Gastroesophageal sphincter (tissue), 4 donors: Measurements from ENCODE around the gene SPATA20. TPM values are rescaled to one million over a fixed set of nuclear protein-coding genes. Genes with fewer than 3 reads are reported as not detected.

ENCODE experiments used
- ATAC-seq: fragments of 150-250 bp; one replicate; pipeline ENCODE4 v1.9.1; 2016; ENCODE audit warnings: mild to moderate bottlenecking, moderate library complexity
- H3K27ac ChIP-seq, 4 donors: fragments of 200-600 bp; sonication (generic) in 3 of 4; 1 replicate in 3 of 4; 2 replicates in 1 of 4; pipeline ENCODE4 v1.5.1; 2016 to 2019
- H3K27me3 ChIP-seq: fragments of 200-600 bp; sonication (generic); one replicate; pipeline ENCODE4 v1.5.1; 2019
- H3K36me3 ChIP-seq, 2 donors: fragments of 200-600 bp; sonication (generic); one replicate each; pipeline ENCODE4 v1.5.1; 2019; ENCODE audit warnings: control low read depth in 1 of 2
- H3K4me1 ChIP-seq, 3 donors: fragments of 200-600 bp; sonication (generic); 1 replicate in 2 of 3; 2 replicates in 1 of 3; pipeline ENCODE4 v1.5.1; 2016 to 2019; ENCODE audit warnings: control low read depth in 2 of 3
- H3K4me3 ChIP-seq, 2 donors: fragments of 200-600 bp; sonication (generic); one replicate each; pipeline ENCODE4 v1.5.1; 2019; ENCODE audit warnings: mild to moderate bottlenecking in 1 of 2, moderate library complexity in 1 of 2
- H3K9me3 ChIP-seq, 3 donors: fragments of 200-600 bp; sonication (generic); one replicate each; pipeline ENCODE4 v1.5.1; 2017 to 2019; ENCODE audit warnings: control low read depth in 2 of 3
- CTCF ChIP-seq, 4 experiments: fragments of 200-600 bp in 2 of 4; fragments of 450-650 bp in 2 of 4; sonication (generic) in 1 of 4; IDR thresholded peaks; one replicate each; pipeline ENCODE4 v1.5.1; 2017 to 2019; ENCODE audit warnings: antibody characterized with exemption in 4 of 4, mild to moderate bottlenecking in 2 of 4, moderate library complexity in 2 of 4
- EP300 ChIP-seq: sonication (generic); formaldehyde crosslinking; IDR thresholded peaks from one replicate; pipeline ENCODE4 v1.6.1; 2017; ENCODE audit warnings: antibody characterized with exemption, mild to moderate bottlenecking
- POLR2A ChIP-seq, 2 donors: fragments of 450-650 bp; IDR thresholded peaks; one replicate each; pipeline ENCODE4 v1.6.1; 2017; ENCODE audit warnings: antibody characterized with exemption in 2 of 2, mild to moderate bottlenecking in 2 of 2, moderate library complexity in 1 of 2
- POLR2AphosphoS5 ChIP-seq: sonication (generic); formaldehyde crosslinking; IDR thresholded peaks from one replicate; pipeline ENCODE4 v1.6.1; 2017; ENCODE audit warnings: antibody characterized with exemption
- WGBS, 2 donors: methylation state at CpG; one replicate each; pipeline ENCODE4 v1.1.5; 2018; ENCODE audit warnings: low coverage in 1 of 2; 5-methylcytosine and 5-hydroxymethylcytosine counted together
- total RNA-seq, 4 donors: library from RNA; depleted of rRNA; stranded (reverse); fragments of >200 nt; gene quantifications; one replicate each; pipeline ENCODE4 v1.1.0, GENCODE V29; 2016

The SPATA20 gene
- total RNA-seq, 4 donors from 2014 or later: 45.0 to 75.3 (median 59.8) TPM

- Histone ChIP-seq H3K9me3 (no peaks in the 10 kb centered on the region), H3K36me3 (no peaks in the 10 kb centered on the region), H3K27ac (no peak overlapping the region), H3K4me3 (no peak overlapping the region), H3K27me3 (peaks cover 10% of the 10 kb centered on the region), H3K4me1 (peaks cover 0 to 33% (median 12%) of the 10 kb centered on the region in 3 donors)
- no peak for TF ChIP-seq POLR2A (IDR thresholded peaks at IDR 0.05)
- no peak for TF ChIP-seq CTCF (IDR thresholded peaks at IDR 0.05)
- no peak for TF ChIP-seq POLR2AphosphoS5
- no peak for TF ChIP-seq EP300
- WGBS, 2 donors: 64 to 100% methylated on average over 1 to 7 of the region's 20 CpGs
- ATAC-seq: no peak
These were observed 8.2 kb upstream of the SPATA20 start for GRCh38 chr17:50538549-50539410.

DNA sequence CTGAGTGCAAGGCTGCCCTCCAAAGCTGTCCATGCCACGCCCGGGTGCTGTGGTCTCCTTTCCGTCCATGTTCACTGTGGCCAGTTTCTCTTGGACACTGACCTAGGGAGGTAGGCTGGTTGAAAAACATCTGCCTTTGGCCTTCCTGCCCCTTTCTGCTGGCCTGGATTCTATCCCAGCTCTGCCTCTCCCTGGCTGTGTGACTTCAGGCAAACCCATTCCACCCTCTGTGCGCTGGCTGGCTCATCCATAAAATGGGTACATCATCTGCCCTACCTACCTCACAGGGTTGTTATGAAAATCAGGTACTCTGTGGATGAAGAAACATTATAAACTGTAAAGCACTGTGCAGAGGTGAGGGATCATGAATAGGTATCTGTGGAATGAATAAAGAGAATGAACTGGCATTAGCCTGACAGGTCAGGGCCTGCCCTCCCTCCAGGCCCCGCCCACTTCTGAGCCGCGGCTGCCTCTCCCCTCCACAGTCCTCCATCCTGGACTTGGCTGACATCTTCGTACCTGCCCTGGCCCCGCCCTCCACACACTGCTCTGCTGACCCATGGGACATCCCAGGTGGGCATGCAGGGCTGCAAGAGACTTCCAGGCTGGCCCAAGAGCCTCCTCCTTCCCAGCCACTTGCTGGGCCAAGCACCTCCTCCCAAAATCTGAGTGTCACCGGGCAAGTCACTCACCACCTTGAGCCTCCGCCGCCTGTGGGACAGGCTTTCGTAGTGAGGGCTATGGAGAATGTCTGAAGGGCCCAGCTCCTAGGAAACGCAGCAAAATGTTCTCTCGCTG lies 7.0 kb upstream of the SPATA20 start:
- Histone ChIP-seq H3K4me1 (peaks cover 0 to 25% (median 7%) of the 10 kb centered on the region in 3 donors), H3K27me3 (no peaks in the 10 kb centered on the region), H3K4me3 (no peak overlapping the region), H3K36me3 (no peaks in the 10 kb centered on the region), H3K27ac (no peak overlapping the region), H3K9me3 (no peaks in the 10 kb centered on the region)
- WGBS, 2 donors: 74% methylated on average over 6 of the region's 15 CpGs; no CpG with 5 or more reads in 1 of the 2 donors
- TF ChIP-seq POLR2A (IDR thresholded peaks at IDR 0.05): no peak
- TF ChIP-seq POLR2AphosphoS5: no peak
- no peak for TF ChIP-seq CTCF (IDR thresholded peaks at IDR 0.05)
- TF ChIP-seq EP300: no peak
- ATAC-seq: no peak

DNA sequence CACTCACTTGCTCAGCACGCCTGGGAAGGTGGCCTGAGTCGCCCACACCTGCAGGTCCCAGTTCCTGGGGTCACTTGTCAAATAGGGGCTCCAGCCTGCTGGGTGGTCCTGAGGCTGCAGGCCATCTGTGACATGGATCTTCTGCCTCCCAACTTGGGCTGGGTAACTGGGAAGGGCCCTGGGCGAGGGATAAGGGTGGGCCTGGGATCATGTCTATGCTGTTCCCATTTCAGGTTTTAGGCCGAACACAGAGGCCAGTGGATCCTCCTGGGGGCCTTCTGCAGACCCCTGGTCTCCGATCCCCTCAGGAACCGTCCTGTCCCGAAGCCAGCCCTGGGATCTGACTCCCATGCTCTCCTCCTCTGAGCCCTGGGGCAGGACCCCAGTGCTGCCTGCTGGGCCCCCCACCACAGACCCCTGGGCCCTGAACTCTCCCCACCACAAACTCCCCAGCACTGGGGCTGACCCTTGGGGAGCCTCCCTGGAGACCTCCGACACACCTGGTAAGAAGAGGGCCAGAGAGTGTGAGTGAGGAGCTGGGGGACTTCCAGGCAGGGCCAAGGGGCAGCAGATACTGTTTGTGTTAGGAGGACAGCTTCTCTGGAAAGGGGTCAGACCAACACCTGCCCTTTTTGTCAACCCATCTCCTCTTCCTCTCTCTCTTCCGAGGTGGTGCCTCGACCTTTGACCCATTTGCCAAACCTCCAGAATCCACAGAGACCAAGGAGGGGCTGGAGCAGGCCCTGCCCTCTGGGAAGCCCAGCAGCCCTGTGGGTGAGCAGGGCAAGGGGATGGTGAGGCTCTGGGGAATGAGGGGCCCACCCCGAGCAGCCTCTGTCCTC lies 6.2 kb upstream of the SPATA20 start:
- Histone ChIP-seq H3K27ac (no peak overlapping the region), H3K36me3 (no peaks in the 10 kb centered on the region), H3K4me3 (peak overlapping the region in 1 of 2 donors; percentile 68), H3K27me3 (no peaks in the 10 kb centered on the region), H3K4me1 (peaks cover 0 to 25% (median 7%) of the 10 kb centered on the region in 3 donors), H3K9me3 (no peaks in the 10 kb centered on the region)
- no peak for TF ChIP-seq EP300
- TF ChIP-seq CTCF (IDR thresholded peaks at IDR 0.05): no peak
- TF ChIP-seq POLR2A (IDR thresholded peaks at IDR 0.05): no peak
- no peak for TF ChIP-seq POLR2AphosphoS5
- no peak for ATAC-seq
- WGBS, 2 donors: 90% methylated on average over 2 of the region's 11 CpGs; no CpG with 5 or more reads in 1 of the 2 donors

DNA sequence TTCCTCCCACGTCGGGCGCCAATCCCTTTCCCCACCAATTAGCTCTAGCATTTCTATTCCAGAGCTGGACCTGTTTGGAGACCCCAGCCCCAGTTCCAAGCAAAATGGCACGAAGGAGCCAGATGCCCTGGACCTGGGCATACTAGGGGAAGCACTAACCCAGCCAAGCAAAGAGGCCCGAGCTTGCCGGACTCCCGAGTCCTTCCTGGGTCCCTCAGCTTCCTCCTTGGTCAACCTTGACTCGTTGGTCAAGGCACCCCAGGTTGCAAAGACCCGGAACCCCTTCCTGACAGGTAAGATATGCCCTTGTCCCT lies 5.6 kb upstream of the SPATA20 start:
- 100% methylated on average over 2 of the region's 9 CpGs; no CpG with 5 or more reads in 1 of the 2 donors for WGBS, 2 donors
- Histone ChIP-seq H3K4me3 (peak overlapping the region; percentile 64 to 68), H3K4me1 (peaks cover 0 to 26% (median 7%) of the 10 kb centered on the region in 3 donors), H3K9me3 (no peaks in the 10 kb centered on the region), H3K27me3 (no peaks in the 10 kb centered on the region), H3K36me3 (no peaks in the 10 kb centered on the region), H3K27ac (peak overlapping the region in 3 of 4 donors; percentile 70 to 84 (median 72))
- no peak for TF ChIP-seq POLR2A (IDR thresholded peaks at IDR 0.05)
- no peak for TF ChIP-seq CTCF (IDR thresholded peaks at IDR 0.05)
- no peak for TF ChIP-seq EP300
- TF ChIP-seq POLR2AphosphoS5: no peak
- no peak for ATAC-seq
